GM12874 (cell line): ENCODE results near the gene ELAVL2.

Experiments used
- CTCF ChIP-seq: IDR thresholded peaks from 2 replicates; pipeline ENCODE4 v1.5.1; 2011; ENCODE audit warnings: low read depth, mild to moderate bottlenecking, control low read depth, low read length, moderate library complexity; ENCODE audit not compliant: insufficient read depth

ELAVL2 gene

GRCh38 chr9:23686257-23686656 lies 139.8 kb downstream of the ELAVL2 start:
- no peak for TF ChIP-seq CTCF

- TF ChIP-seq CTCF = no peak
Measured at GRCh38 chr9:23683611-23684061, 142.4 kb downstream of the ELAVL2 start.

- no peak for TF ChIP-seq CTCF
Measured at GRCh38 chr9:23682891-23683431, 143.1 kb downstream of the ELAVL2 start.

- TF ChIP-seq CTCF = no peak
Measured at GRCh38 chr9:23682352-23682751, 143.7 kb downstream of the ELAVL2 start.

GRCh38 chr9:23677446-23677845 lies 148.6 kb downstream of the ELAVL2 start:
- no peak for TF ChIP-seq CTCF

- no peak for TF ChIP-seq CTCF
Measured at GRCh38 chr9:23674016-23674585, 151.9 kb downstream of the ELAVL2 start.

GRCh38 chr9:23672151-23672550 lies 153.9 kb downstream of the ELAVL2 start:
- TF ChIP-seq CTCF = no peak
